DOHH2 (cell line): Measurements from ENCODE around the gene PORCN.

ENCODE experiments used
- EZH2phosphoT487 ChIP-seq: fragments of 200-600 bp; sonication (generic); IDR thresholded peaks from 2 replicates; pipeline ENCODE4 v1.6.1; 2017; ENCODE audit warnings: borderline replicate concordance, mild to moderate bottlenecking, antibody characterized with exemption, low read length, moderate library complexity, mixed read lengths
- TF ChIP-seq, protein P1 (sequence below): fragments of 200-600 bp; sonication (generic); IDR thresholded peaks from one replicate; pipeline ENCODE4 v1.5.1; 2014; ENCODE audit warnings: antibody characterized with exemption, mild to moderate bottlenecking, low read depth, low read length; ENCODE audit not compliant: poor library complexity, severe bottlenecking

DNA sequence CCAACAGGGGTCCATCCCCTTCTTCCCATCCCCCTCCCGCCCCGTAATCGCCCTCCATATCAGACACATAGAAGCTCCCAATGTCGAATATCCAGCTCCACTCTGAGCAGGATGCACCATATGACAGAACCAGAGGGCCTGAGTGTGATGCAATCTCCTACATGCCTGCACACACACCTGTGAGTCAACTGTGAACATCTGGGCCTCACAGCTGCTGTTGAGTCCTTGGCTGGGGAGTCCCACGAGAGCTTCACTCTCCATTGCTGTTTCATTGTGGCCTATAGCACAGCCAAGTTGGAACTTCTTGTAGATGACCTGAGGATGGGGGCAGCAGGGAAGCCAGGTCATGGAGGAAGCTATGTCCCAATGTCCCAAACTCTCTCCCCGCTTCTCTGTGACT is 47.0 kb upstream of the PORCN start:
- TF ChIP-seq, protein P1, sequence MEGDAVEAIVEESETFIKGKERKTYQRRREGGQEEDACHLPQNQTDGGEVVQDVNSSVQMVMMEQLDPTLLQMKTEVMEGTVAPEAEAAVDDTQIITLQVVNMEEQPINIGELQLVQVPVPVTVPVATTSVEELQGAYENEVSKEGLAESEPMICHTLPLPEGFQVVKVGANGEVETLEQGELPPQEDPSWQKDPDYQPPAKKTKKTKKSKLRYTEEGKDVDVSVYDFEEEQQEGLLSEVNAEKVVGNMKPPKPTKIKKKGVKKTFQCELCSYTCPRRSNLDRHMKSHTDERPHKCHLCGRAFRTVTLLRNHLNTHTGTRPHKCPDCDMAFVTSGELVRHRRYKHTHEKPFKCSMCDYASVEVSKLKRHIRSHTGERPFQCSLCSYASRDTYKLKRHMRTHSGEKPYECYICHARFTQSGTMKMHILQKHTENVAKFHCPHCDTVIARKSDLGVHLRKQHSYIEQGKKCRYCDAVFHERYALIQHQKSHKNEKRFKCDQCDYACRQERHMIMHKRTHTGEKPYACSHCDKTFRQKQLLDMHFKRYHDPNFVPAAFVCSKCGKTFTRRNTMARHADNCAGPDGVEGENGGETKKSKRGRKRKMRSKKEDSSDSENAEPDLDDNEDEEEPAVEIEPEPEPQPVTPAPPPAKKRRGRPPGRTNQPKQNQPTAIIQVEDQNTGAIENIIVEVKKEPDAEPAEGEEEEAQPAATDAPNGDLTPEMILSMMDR: no peak
- TF ChIP-seq EZH2phosphoT487: no peak
